ENCODE measurements around the gene ASRGL1. TPM values are rescaled to one million over a fixed set of nuclear protein-coding genes. Genes with fewer than 3 reads are reported as not detected.

ASRGL1 gene
- total RNA-seq, 1 experiment from 2014 or later = 27.7 TPM

DNA sequence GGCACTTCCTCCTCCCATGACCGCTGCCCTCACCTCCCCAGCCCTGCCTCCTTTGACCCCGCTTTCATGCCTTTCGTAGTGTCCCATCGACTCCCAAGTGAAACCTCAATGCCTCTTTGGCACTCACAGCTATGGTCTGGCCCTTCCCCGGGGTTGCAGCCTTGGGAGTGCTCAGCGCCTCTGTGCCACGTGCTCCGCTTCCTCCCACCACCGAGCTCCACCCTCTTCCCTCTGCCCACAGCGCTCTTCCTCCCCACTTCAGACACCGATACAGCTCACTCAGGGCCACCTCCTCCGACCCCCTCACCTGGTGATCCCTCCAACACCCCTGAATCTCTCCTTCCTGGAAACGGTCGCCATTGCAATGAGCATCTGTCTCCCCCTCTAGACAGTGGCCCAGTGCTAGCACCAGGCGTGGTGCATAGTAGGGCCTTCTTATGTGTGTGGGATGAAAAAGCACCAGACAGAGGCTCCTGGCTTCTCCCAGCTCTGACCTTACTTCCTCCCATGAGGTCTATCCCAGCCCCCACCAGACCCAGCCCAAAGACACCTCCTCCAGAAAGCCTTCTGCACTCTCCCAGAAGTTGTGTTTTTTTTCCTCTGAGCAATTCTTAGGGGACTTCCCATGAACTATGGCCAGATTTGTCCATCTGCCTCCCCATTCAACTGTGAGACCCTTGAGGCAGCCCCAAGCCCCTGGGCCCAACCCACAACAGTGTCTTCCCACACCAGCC lies 65.1 kb downstream of the ASRGL1 start:
- DNase-seq (ENCODE audit: low read depth) = no peak
- in situ Hi-C loops (cut with HindIII; ENCODE audit: low pct_unique_long_range_greater_than_20kb, low sequenced_read_pairs) = no loop called here

DNA sequence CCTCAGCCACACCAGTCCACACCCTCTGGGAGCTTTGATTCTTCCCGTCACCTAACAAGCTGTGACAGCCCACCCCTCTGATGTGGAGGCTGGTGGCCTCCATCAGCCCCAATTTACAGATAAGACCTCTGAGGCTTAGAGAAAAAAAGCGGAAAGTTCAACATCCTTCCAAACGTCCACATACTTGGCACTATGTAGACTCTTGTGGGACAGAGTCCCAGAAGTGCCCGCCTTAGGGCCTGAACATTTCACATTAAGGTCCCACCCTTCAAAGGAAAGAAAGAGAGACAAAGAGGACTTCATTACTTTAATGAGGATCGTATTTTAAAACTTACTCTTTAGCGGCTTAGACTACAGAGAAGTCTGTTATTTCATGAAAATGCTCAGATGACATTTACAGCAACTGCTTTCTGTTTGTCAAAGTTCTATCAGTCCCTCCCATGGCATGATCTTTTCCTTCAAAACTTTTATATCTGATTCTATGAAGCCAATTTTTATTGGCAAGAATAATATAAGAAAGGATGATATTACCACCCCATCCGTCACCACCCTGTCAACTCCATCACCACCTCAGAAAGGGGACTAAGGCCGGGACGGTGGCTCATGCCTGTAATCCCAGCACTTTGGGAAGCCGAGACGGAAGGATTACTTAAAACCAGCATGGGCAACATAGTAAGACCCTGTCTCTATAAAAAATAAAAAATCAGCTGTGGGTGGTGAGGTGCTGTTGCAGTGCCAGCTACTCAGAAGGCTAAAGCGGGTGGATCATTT lies 65.9 kb downstream of the ASRGL1 start:
- in situ Hi-C loops (cut with HindIII; ENCODE audit: low pct_unique_long_range_greater_than_20kb, low sequenced_read_pairs) = no loop called here

DNA sequence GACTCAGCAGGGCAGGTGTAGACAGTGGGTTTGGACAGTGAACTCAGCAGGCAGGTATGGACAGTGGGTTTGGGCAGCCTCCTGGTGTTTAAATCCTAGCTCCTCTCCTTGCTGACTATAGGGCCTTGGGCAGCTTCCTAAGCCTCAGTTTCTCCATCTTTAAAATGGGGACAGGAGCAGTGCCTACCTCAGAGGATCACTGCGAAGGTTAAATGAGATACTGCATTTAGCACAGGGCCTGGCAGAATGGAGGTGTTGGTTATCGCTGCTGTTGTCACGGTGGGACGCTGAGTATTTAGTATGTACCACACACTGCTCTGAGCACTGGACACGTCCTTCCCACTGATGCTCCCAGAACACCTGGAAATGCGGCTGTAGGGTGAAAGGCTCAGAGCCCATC lies 67.2 kb downstream of the ASRGL1 start:
- in situ Hi-C loops (cut with HindIII; ENCODE audit: low pct_unique_long_range_greater_than_20kb, low sequenced_read_pairs) = no loop called here
- no peak for DNase-seq (ENCODE audit: low read depth)

More for the DNA sequence above, 65.9 kb downstream of the ASRGL1 start:
- DNase-seq (ENCODE audit: low read depth) = no peak

DNA sequence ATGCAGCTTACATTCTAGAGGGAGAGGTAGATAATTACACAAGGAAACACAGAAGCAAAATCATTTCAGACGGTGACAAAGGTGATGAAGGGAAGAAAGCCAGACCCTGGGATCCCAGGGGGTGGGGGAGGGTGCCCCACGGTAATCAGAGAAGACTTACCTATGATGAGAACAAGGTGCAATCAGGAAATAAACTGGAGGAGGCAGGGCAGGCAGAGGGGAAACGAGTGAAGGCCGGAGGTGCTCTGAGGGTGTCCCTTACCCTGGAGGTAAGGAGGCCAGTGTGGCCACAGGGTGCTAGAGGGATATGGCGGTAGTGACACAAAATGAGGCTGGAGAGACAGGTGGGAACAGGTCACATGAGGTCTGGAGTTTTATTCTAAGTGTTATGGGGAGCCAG lies 67.7 kb downstream of the ASRGL1 start:
- in situ Hi-C loops (cut with HindIII; ENCODE audit: low pct_unique_long_range_greater_than_20kb, low sequenced_read_pairs) = no loop called here
- no peak for DNase-seq (ENCODE audit: low read depth)

DNA sequence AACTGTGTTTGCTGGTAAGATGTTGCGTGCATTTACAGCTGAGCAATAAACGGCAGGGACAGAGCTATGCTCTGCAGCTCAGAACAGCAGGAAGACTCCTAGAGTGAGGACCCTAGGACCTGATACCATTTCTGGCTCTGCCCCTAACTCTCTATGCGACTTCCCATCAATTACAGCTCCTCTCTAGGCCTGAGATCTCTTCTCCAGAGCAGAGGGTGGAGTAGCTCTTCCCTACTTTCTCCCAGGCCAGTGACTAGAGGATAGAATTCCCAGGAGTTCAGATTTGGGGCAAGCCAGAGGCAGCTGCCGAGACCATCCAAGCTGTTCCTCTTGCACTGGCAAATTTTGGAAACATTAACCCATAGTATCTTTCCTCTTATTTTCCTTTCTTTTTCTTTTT lies 68.8 kb downstream of the ASRGL1 start:
- in situ Hi-C loops (cut with HindIII; ENCODE audit: low pct_unique_long_range_greater_than_20kb, low sequenced_read_pairs) = no loop called here
- DNase-seq (ENCODE audit: low read depth) = no peak

DNA sequence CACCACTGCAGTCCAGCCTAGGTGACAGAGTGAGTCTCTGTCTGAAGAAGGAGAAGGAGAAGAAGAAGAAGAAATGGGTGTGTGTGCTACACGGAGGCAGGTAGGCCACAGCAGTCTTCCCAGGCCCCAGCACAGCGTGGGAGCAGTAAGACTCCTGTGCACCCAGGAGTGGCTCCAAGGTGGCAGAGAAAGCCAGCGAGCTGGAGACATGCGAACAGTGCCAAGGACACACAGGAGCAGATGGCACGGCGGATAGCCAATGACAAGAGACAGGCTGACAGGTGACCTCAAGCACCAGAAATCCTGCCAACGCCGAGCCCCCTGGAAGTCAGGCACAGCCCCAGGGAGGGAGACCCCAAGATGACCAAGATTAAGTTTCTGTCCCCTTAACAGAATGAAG lies 72.6 kb downstream of the ASRGL1 start:
- in situ Hi-C loops (cut with HindIII; ENCODE audit: low pct_unique_long_range_greater_than_20kb, low sequenced_read_pairs) = no loop called here
- no peak for DNase-seq (ENCODE audit: low read depth)

DNA sequence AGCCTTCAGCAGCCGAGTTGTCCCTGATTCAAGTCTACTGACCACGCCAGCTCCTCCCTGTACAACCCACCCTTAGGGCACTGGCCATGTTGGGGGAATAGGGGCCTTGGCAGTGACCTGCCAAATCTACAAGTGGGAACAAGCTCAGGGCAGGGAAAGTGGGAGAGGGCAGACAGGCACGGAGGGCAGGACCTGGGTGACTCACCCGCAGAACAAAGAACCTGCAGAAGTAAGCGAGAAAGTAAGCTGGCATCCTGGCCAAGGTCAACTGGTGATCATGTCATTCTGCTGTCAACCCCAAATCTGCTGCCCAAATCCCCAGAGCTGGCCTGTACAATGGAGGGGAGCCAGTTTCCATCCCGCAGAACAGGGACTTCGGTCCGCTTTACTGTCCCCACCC lies 73.7 kb downstream of the ASRGL1 start:
- in situ Hi-C loops (cut with HindIII; ENCODE audit: low pct_unique_long_range_greater_than_20kb, low sequenced_read_pairs) = no loop called here

DNA sequence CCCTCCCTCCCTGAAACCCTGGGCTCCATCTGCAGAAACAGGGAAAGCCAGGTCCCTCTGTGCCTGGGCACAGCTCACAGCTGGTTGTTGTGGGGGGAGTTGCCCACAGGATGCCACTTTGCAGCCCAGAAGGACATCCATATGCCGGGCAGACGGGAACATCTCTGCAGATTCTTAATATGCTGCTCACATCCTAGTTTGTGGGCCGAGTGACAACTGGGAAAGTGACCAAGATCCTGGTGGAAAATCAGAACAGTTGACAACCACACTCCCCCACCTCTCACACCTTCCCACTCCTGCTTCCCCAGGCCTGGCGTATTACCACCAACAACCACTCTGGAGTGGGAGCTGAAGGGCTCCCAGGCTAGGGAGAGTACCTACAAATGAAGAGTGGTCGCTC lies 74.3 kb downstream of the ASRGL1 start:
- no peak for DNase-seq (ENCODE audit: low read depth)
- in situ Hi-C loops (cut with HindIII; ENCODE audit: low pct_unique_long_range_greater_than_20kb, low sequenced_read_pairs) = no loop called here

More for the DNA sequence above, 73.7 kb downstream of the ASRGL1 start:
- DNase-seq (ENCODE audit: low read depth) = no peak

DNA sequence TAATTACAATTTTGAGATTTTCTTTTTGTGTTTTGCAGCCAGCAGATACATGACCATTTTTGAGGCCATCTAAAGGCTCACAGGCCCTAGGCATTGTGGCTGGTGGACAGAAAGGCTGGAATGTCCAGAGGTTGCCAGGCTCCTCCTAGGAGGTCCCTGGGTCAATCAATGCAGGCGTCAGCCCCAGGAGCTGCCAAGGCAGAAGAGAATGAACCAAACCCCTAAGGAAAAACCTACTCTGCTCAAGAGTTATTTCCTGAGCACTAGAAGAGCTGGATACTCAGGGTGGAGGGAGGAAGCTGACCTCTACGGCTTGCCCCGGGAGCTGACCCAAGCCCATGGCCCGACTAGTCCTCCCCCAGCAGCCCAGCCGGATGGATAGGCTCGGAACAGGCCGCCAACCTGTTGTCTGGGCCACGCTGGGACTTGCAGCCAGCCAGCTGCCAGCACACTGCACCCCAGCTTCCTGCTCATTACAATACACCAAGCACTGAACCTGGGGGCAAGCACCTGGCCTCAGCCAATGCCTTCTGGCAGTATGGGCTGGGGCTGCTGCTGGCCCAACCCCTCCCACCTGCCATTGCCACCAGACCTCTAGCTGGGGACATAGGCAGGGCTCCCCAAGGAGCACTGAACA lies 75.9 kb downstream of the ASRGL1 start:
- in situ Hi-C loops (cut with HindIII; ENCODE audit: low pct_unique_long_range_greater_than_20kb, low sequenced_read_pairs) = no loop called here

DNA sequence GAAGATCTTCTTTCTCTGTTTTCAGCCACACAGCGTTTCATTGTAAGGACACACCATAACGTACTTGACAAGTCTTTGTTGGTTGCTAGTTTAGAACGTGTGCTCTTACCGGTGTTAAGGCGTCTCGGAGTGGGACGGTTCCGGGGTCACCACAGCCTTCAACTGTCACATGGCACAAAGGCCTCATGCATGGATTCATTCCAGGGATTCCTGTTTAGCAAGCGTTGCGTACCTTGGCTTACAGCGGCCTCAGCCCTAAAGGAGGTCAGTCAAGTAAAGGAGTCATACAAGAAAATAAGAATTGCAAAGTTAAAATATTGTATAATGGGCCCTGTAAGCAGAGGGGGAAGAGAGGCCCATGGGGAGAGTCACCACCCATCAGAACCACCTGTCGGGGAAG lies 79.3 kb downstream of the ASRGL1 start:
- in situ Hi-C loops (cut with HindIII; ENCODE audit: low pct_unique_long_range_greater_than_20kb, low sequenced_read_pairs) = no loop called here
- DNase-seq (ENCODE audit: low read depth) = no peak

More for the DNA sequence above, 75.9 kb downstream of the ASRGL1 start:
- no peak for DNase-seq (ENCODE audit: low read depth)

DNA sequence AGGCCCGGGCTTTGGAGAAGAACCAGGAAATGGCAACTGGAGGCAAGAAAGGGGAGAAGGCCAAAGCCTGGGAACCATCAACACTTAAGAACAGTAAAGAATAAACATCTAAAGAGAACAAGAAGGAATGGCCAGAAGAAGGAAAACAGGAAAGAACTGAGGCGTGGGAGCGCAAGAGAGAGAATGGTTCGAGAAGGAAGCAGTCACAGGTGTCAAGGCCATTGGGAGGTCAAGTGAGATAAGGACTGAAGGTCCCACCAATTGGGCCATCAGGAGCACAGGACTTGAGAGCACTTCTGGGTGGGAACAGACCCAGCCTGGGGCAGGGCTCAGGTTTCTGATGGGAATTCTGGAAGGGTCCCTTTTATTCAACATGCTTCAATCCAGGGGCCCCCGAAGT lies 80.9 kb downstream of the ASRGL1 start:
- DNase-seq (ENCODE audit: low read depth) = no peak
- in situ Hi-C loops (cut with HindIII; ENCODE audit: low pct_unique_long_range_greater_than_20kb, low sequenced_read_pairs) = no loop called here

DNA sequence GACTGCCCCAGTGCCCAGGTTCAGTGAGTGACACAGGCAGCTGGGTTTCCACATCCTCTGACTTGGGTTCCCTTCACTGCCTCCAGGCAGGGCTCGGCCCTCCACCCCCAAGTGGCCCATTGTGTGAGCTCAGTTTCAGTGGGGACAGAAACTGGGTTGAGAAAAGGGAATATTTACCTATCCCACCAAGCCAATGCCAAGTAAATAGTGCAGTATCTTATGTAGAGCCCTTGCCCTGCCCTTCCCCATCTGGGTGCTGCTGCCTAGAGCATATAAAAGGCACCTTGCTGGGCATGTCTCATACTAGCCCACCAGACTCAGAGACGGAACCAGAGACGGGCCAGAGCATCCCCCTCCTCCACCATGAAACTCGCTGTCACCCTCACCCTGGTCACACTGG lies 81.5 kb downstream of the ASRGL1 start, which contains the start of gene SCGB1A1:
Gene SCGB1A1 (plus strand): TSS at position 301 of the 400 bp plus-strand sequence. CDS start 63 bp downstream, at position 364.
- DNase-seq (ENCODE audit: low read depth) = no peak
- in situ Hi-C loops (cut with HindIII; ENCODE audit: low pct_unique_long_range_greater_than_20kb, low sequenced_read_pairs) = no loop called here

DNA sequence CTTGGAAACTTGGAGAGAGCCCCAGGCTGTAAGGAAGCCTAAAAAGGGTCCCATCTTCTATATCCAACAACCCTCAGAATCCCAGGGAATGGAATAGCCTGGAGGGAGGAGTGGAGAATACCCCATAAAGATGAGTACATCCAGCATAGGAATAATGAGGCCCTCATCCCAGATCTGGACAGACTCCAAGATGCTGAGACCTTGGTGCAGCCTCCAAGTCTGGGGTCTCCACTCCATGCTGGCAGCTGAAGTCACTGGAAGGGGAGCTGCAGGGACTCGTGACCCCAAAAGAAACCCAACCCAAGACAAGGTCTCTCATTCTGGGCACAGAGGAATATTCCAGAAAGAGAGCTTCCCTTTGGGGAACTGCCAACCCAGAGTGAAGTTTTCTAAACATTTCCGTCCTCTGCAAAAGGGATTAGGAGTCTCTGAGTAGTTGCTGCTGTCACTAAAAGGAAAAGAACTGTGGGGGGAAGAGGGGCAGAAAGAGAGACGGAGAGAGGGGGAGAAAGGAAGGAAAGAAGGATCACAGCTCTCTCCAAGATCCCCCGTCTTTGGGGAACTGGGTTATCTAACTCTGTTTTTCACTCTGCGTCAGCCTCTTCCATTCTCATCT lies 82.2 kb downstream of the ASRGL1 start:
- no peak for DNase-seq (ENCODE audit: low read depth)
- in situ Hi-C loops (cut with HindIII; ENCODE audit: low pct_unique_long_range_greater_than_20kb, low sequenced_read_pairs) = no loop called here

DNA sequence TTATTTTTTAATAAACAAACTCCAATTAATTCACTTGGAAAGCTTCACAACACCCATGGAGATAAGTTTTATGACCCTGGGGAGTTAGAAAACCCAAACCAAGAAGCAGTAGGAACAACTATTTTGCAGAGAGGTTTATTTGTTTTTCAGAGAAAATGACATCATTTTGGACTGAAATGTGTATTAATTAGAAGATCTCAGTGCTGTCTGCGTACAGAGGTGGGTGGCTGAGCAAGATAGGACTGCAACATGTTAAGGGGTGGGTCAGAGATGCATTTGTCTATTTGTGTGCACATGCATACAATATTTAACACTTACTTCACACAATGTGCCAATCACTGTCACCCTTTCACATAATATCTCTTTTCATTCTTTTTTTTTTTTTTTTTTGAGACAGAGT lies 82.7 kb downstream of the ASRGL1 start:
- in situ Hi-C loops (cut with HindIII; ENCODE audit: low pct_unique_long_range_greater_than_20kb, low sequenced_read_pairs) = no loop called here

DNA sequence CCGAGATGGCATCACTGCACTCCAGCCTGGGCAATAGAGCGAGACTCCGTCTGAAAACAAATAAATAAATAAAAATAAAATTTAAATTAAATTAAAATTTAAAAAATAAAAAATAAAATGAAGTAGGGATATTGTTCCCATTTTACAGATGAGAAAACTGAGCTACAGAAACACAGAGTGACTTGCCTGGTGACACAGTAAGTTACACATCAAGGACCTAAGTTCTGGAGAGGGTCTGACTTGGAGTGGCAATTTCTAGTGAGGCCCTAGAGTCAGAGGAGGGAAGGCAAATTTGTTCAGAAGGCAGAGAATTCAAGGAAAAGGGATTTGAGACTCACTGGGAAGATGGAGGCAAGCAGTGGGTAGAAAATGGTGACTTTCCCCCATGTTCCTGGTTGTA lies 83.6 kb downstream of the ASRGL1 start:
- DNase-seq (ENCODE audit: low read depth) = no peak
- in situ Hi-C loops (cut with HindIII; ENCODE audit: low pct_unique_long_range_greater_than_20kb, low sequenced_read_pairs) = no loop called here

More for the DNA sequence above, 82.7 kb downstream of the ASRGL1 start:
- DNase-seq (ENCODE audit: low read depth) = no peak

DNA sequence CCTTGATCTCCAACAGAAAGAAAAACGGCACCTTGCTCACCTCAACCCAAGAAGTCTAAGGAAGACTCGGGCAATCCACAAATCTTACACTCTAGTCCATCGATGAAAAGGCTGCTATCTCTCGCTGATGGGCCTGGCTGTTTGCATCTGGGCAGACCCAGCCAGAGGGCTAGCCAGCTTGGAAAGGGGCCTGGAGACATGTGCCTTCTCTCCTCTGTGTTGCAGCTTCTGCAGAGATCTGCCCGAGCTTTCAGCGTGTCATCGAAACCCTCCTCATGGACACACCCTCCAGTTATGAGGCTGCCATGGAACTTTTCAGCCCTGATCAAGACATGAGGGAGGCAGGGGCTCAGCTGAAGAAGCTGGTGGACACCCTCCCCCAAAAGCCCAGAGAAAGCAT lies 84.7 kb downstream of the ASRGL1 start:
- DNase-seq (ENCODE audit: low read depth) = no peak
- in situ Hi-C loops (cut with HindIII; ENCODE audit: low pct_unique_long_range_greater_than_20kb, low sequenced_read_pairs) = no loop called here

DNA sequence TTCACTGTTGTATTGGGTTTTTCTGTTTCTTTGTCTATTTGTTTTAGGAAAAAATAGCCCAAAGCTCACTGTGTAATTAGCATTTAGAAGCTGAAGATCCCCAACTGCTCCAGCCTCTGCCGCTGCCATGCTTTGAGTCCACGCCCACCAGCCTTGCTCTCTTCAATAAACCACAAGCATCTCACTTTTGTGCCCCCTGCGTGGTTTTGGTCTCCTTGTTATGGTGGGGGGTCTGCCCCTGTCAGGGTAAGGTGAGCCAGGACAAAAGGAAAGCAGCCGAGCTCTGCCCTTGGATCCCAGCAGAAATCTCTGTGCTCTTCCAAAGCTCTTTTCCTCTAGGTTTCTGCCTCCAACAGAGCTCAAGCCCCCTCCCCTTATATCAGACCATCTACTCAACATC lies 85.8 kb downstream of the ASRGL1 start:
- in situ Hi-C loops (cut with HindIII; ENCODE audit: low pct_unique_long_range_greater_than_20kb, low sequenced_read_pairs) = no loop called here
- DNase-seq (ENCODE audit: low read depth) = no peak

DNA sequence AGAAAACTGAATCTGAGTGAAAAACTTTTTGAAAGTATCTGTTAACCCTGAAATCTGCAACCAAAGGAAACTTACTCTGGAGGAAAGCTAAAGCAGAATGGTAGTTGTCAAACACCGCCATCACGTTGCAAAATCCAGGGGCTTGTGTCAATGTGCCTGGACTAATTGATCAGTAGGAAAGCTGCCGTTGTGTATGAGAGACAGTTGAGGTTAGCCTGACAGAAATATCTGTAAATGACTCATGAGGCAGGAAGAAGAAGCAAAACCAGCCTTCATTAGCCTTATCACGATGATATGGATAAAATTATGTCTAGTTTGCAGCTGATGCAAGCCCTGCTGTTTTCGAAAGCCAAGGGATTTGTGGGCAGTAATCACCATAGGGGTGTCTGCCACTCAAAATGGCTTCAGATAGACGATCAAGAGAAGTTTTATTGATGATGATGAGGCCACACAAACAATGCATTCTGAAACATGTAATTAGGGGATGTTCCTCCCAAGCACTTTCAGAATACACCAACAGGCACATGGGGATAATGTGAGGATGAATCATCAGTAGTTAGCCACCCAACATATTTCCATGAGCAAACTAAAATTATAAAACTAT lies 90.5 kb downstream of the ASRGL1 start:
- DNase-seq (ENCODE audit: low read depth) = peak; percentile 72
- in situ Hi-C loops (cut with HindIII; ENCODE audit: low pct_unique_long_range_greater_than_20kb, low sequenced_read_pairs) = no loop called here
